ENCODE results near the gene DCUN1D3.

The DCUN1D3 gene

DNA sequence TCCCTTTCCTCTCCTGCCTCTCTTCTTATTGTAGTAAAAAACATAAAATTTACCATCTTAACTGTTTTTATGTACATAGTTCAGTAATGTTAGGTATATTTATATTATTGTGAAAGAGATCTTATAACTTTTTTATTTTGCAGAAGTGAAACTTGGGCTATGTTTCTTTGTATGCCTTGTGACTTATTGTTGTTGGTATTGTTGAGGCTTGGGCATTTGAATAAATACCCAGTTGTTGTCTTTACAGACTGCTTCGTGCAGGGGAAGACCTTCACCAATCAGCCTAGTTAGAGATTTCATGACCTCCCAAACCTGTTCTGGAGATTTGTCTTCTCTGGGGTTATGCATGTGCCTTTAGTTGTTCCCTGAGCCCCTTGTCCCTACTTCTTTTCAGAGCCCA is 61.9 kb downstream of the DCUN1D3 start:
- Mint-ChIP-seq H3K4me3 (no peak overlapping the region), H3K36me3 (peaks cover 60% of the 10 kb centered on the region), H3K27me3 (no peaks in the 10 kb centered on the region), H3K9me3 (peaks cover 9% of the 10 kb centered on the region), H3K27ac (no peak overlapping the region), H3K4me1 (peaks cover 4% of the 10 kb centered on the region)
- DNase-seq: no peak
- CTCF ChIA-PET: no interaction called here

DNA sequence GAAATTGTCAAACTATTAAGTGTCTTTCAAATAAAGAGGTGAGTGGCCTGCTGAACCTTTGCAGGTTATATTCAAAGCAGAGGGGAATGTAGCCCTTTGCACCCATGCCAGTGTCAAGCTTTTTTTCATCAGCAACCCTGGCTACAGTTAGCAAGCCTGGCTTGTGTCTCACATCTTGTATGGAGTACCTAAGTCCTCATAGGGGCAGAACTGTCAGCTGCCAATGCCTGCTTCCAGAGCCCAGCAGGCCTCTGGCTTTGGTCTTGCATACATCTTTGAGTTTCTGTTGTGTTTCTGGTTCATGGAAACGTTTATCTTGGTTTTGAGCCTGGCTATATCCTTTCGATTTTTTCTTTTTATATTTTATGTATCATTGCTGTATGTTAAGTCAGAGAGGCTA is 67.1 kb downstream of the DCUN1D3 start:
- no peak overlapping the region for H3K4me3 Mint-ChIP-seq
- CTCF ChIA-PET: interaction anchor here (1.4 kb wide), 1 partner anchor 26 kb away, joined by 5 read pairs; the partner anchor contains the start of genes ERI2 and REXO5
- H3K4me1 Mint-ChIP-seq: no peaks in the 10 kb centered on the region
- H3K9me3 Mint-ChIP-seq: peaks cover 9% of the 10 kb centered on the region
- H3K27ac Mint-ChIP-seq: no peak overlapping the region
- H3K36me3 Mint-ChIP-seq: peaks cover 42% of the 10 kb centered on the region
- H3K27me3 Mint-ChIP-seq: no peaks in the 10 kb centered on the region
- DNase-seq: no peak

DNA sequence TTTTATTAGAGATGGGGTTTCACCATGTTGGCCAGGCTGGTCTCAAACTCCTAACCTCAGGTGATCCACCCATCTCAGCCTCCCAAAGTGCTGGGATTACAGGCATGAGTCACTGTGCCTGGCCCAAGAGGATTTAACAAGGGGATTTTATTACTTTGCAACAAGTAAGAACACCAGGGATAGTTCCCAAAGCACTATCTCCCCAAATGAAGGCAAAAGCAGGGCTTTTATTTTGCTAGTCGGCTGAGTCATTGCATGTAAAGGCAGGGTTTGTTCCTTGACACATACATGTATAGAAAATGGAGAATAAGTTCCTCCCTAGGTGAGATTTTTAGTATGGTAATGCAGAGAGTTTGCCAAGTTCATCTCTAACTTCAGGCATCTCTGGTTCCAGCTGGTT is 69.8 kb downstream of the DCUN1D3 start:
- no peak overlapping the region for H3K4me3 Mint-ChIP-seq
- H3K9me3 Mint-ChIP-seq: no peaks in the 10 kb centered on the region
- H3K27me3 Mint-ChIP-seq: no peaks in the 10 kb centered on the region
- DNase-seq: no peak
- CTCF ChIA-PET: no interaction called here
- H3K36me3 Mint-ChIP-seq: peaks cover 22% of the 10 kb centered on the region
- no peak overlapping the region for H3K27ac Mint-ChIP-seq
- H3K4me1 Mint-ChIP-seq: no peaks in the 10 kb centered on the region

DNA sequence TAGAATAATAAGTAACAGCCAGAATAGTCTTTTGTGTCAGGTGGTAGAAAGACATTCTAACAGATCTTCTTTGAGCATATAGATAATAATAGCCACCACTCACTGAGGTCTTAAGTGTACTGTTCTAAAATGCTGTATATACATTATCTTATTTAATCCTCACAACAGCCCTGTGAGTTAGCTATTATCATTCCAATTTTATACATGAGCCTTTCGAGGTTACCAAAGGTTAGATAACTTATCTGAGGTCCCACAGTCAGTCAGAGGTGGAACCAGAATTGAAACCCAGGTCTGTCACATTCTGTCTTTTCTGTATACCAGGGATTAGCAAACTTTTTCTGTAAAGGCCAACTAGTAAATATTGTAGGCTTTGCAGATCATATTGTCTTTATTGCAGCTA is 70.6 kb downstream of the DCUN1D3 start:
- H3K9me3 Mint-ChIP-seq: no peaks in the 10 kb centered on the region
- H3K27me3 Mint-ChIP-seq: no peaks in the 10 kb centered on the region
- CTCF ChIA-PET: no interaction called here
- H3K27ac Mint-ChIP-seq: no peak overlapping the region
- H3K4me1 Mint-ChIP-seq: no peaks in the 10 kb centered on the region
- no peak for DNase-seq
- H3K4me3 Mint-ChIP-seq: no peak overlapping the region
- H3K36me3 Mint-ChIP-seq: peaks cover 17% of the 10 kb centered on the region

DNA sequence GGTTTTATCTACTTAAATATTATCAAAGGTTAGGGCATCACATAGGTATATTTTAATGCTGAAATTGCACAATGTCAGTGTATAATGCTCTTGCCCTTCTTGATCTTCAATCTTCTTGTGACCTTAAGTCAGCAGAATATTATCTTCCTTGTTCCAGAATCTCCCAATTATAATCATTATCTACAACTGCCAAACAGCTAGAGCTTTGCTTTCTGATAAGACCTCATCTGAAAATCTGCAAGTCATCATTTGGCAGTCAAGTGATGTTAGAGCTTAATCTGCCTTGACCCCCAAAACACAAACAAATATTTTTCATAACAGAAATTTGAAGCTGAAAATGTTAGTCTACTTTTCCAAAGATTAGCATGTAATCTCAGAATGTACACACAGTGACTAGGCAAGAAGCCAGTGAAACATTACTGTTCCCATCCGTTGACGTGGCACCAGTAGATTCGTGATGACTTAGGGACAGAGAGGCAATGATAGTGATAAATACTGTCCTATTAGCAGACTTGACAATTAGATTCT is 74.1 kb downstream of the DCUN1D3 start:
- peaks cover 19% of the 10 kb centered on the region for H3K4me1 Mint-ChIP-seq
- DNase-seq: no peak
- H3K27ac Mint-ChIP-seq: no peak overlapping the region
- CTCF ChIA-PET: interaction anchor here (0.7 to 1.2 kb wide), 2 partner anchors 11 to 51 kb away, joined by 3 read pairs; no protein-coding TSS in a partner anchor
- no peaks in the 10 kb centered on the region for H3K9me3 Mint-ChIP-seq
- H3K36me3 Mint-ChIP-seq: peaks cover 30% of the 10 kb centered on the region
- H3K27me3 Mint-ChIP-seq: no peaks in the 10 kb centered on the region
- no peak overlapping the region for H3K4me3 Mint-ChIP-seq

DNA sequence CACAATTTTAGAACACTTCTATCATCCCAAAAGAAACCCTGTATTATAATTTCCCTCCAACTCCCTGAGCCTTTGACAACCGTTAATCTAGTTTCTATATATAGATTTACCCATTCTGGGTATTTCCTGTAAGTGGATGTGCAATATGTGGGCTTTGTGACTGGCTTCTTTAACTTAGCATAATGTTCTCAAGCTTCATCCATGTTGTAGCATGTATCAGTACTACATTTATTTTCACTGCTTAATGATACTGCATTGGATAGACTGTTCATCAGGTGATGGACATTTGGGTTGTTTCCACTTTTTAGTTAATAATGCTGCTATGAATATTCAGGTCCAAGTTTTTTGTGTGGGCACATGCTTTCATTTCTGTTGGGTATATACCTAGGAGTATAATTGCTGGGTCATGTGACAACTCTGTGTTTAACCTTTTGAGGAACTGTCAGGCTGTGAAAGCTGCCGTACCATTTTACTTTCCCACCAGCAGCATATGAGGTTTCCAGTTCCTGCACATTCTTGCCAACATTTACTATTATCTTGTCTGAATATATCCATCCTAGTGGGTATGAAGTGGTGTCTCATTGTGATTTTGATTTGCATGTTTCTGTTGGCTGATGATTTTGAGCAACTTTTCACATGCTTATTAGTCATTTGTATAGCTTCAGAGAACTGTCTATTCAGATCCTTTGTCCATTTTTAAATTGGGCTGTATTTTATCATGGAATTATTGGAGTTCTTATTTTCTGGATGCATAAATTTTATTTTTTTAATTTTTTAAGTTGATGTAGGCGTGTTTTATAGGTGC is 77.4 kb downstream of the DCUN1D3 start:
- Mint-ChIP-seq H3K27me3 (no peaks in the 10 kb centered on the region), H3K9me3 (no peaks in the 10 kb centered on the region), H3K27ac (no peak overlapping the region), H3K4me3 (no peak overlapping the region), H3K36me3 (peaks cover 37% of the 10 kb centered on the region), H3K4me1 (peaks cover 19% of the 10 kb centered on the region)
- no peak for DNase-seq
- CTCF ChIA-PET: no interaction called here

DNA sequence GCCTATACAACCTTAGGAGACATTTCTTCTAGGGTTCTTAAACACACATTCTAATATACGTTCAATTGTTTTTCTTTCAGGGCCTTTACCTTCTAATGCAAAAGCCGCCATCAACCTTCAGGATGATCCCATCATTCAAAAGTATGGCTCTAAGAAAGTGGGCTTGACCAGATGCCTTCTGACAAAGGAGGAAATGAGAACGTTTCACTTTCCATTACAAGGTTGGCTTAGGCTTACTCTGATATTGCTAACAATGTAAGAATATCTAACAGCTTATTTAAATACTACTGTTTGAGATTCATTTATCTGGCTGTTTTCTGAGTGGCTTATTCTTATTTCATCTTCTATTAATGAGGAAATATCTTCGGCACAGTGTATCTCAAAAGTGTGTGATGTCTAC is 78.5 kb downstream of the DCUN1D3 start:
- CTCF ChIA-PET: no interaction called here
- no peak overlapping the region for H3K27ac Mint-ChIP-seq
- H3K4me3 Mint-ChIP-seq: no peak overlapping the region
- no peaks in the 10 kb centered on the region for H3K9me3 Mint-ChIP-seq
- peaks cover 40% of the 10 kb centered on the region for H3K36me3 Mint-ChIP-seq
- H3K4me1 Mint-ChIP-seq: peaks cover 19% of the 10 kb centered on the region
- no peak for DNase-seq
- H3K27me3 Mint-ChIP-seq: no peaks in the 10 kb centered on the region

DNA sequence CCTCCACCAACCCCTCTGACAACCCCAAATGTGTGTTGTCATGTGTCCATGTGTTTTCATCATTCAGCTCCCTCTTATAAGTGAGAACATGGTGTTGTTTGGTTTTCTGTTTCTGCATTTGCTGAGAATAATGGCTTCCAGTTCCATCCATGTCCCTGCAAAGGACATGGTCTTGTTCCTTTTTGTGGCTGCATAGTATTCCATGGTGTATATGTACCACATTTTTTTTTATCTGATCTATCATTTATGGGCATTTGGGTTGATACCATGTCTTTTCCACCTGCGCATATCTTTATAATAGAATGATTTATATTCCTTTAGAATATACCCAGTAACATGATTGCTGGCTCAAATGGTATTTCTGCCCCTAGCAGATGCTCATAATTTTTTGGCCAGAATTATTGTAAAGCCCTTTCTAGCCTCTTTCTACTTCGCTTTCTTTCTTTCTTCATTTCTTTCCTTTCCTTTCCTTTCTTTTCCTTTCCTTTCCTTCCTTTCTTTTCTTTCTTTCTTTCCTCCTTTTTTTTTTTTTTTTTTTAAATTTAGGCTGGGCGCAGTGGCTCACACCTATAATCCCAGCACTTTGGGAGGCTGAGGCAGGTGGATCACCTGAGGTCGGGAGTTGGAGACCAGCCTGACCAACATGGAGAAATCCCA is 81.1 kb downstream of the DCUN1D3 start:
- Mint-ChIP-seq H3K27me3 (no peaks in the 10 kb centered on the region), H3K4me1 (peaks cover 26% of the 10 kb centered on the region), H3K4me3 (no peak overlapping the region), H3K36me3 (peaks cover 39% of the 10 kb centered on the region), H3K9me3 (no peaks in the 10 kb centered on the region), H3K27ac (no peak overlapping the region)
- DNase-seq: no peak
- CTCF ChIA-PET: no interaction called here

DNA sequence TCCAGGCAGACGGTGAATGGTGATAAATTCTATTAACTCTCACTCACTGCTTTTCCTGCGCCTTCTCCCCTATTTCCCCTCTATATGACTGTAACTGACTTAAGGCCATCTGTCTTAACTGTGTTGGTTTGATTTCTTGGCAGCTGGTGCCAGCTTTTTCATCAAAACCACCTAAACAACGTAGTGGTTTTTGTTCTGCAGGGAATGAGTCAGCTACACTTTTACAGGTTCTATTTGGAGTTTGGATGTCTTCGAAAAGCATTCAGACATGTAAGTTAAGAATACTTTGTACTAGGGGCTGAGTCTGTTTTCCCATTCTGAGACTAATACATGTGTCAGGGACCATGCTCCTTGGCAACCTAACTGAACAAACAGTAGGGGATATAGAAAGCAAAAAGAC is 85.4 kb downstream of the DCUN1D3 start:
- DNase-seq: no peak
- Mint-ChIP-seq H3K27ac (peak overlapping the region; percentile 19), H3K4me1 (peaks cover 16% of the 10 kb centered on the region), H3K27me3 (no peaks in the 10 kb centered on the region), H3K4me3 (no peak overlapping the region), H3K36me3 (peaks cover 25% of the 10 kb centered on the region), H3K9me3 (no peaks in the 10 kb centered on the region)
- CTCF ChIA-PET: interaction anchor here (0.8 to 1.5 kb wide), 3 partner anchors 8 to 36 kb away, joined by 3 to 5 read pairs (median 3); partner anchors contain the start of genes ERI2 and REXO5

DNA sequence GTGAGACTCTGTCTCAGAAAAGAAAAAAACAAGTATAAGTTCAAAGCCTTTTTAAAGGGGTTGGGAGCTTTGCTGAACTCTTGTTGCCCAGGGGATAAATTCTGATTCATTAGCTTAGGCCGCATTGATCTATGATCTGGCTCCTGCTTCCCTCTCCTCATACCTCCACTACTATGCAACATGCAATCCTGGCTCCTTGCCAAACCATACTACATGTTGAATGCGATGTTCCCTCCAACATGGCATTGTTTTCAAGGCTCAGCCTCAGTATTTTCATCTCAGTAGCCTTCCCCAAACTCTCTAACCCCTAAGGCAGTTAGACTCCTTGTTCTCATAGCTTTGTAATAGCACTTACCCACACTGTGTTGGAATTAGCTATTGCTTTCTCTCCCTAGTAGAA is 87.6 kb downstream of the DCUN1D3 start:
- peaks cover 28% of the 10 kb centered on the region for H3K36me3 Mint-ChIP-seq
- CTCF ChIA-PET: interaction anchor here (1.3 to 2.3 kb wide), 2 partner anchors 32 to 38 kb away, joined by 4 to 5 read pairs; no protein-coding TSS in a partner anchor
- peaks cover 25% of the 10 kb centered on the region for H3K4me1 Mint-ChIP-seq
- H3K27ac Mint-ChIP-seq: no peak overlapping the region
- no peaks in the 10 kb centered on the region for H3K27me3 Mint-ChIP-seq
- H3K4me3 Mint-ChIP-seq: no peak overlapping the region
- no peak for DNase-seq
- no peaks in the 10 kb centered on the region for H3K9me3 Mint-ChIP-seq

DNA sequence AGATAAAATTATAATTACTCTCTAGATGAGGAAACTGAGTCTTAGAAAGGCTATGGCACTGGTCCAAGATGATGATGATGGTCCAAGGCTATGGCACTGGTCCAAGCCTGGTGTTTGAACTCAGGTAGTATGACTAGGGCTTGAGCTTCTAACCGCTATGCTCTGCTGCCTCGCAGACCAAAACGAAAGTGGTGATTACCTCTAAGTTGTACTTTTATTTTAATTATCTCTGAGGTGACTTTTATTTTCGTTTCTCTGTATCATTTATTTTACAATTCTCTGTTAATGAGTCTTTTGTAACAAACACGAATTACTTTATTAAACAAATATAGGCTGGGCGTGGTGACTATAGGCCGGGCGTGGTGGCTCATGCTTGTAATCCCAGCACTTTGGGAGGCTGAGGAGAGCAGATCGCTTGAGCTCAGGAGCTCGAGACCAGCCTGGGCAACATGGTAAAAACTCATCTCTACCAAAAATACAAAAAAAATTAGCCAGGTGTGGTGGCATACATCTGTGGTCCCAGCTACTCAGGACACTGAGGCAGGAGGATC is 88.2 kb downstream of the DCUN1D3 start:
- Mint-ChIP-seq H3K4me3 (no peak overlapping the region), H3K36me3 (peaks cover 25% of the 10 kb centered on the region), H3K4me1 (peaks cover 29% of the 10 kb centered on the region), H3K27me3 (no peaks in the 10 kb centered on the region), H3K9me3 (no peaks in the 10 kb centered on the region), H3K27ac (no peak overlapping the region)
- no peak for DNase-seq
- CTCF ChIA-PET: interaction anchor here (2.3 kb wide), 1 partner anchor 33 kb away, joined by 5 read pairs; no protein-coding TSS in a partner anchor

DNA sequence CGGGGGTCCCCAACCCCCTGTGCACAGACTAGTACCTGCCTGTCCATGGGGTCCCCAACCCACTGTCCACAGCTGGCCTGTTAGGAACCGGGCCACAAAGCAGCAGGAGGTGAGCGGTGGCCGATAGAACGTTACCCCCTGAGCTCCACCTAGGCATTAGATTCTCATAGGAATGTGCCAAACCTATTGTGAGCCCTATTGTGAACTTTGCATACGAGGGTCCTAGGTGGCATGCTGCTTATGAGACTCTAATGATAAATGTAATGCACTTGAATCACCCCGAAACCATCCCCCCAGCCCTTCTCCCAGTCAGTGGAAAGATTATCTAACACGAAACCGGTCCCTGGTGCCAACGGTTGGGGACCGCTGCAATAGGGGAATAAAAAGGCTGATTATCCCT is 92.3 kb downstream of the DCUN1D3 start:
- H3K4me1 Mint-ChIP-seq: peaks cover 31% of the 10 kb centered on the region
- peak overlapping the region; percentile 57 for H3K27ac Mint-ChIP-seq
- no peaks in the 10 kb centered on the region for H3K27me3 Mint-ChIP-seq
- no peaks in the 10 kb centered on the region for H3K9me3 Mint-ChIP-seq
- peak overlapping the region; percentile 91 for H3K4me3 Mint-ChIP-seq
- CTCF ChIA-PET: interaction anchor here (1.6 kb wide), 2 partner anchors 37 to 39 kb away, joined by 4 to 5 read pairs; no protein-coding TSS in a partner anchor
- H3K36me3 Mint-ChIP-seq: peaks cover 18% of the 10 kb centered on the region
- DNase-seq: no peak

DNA sequence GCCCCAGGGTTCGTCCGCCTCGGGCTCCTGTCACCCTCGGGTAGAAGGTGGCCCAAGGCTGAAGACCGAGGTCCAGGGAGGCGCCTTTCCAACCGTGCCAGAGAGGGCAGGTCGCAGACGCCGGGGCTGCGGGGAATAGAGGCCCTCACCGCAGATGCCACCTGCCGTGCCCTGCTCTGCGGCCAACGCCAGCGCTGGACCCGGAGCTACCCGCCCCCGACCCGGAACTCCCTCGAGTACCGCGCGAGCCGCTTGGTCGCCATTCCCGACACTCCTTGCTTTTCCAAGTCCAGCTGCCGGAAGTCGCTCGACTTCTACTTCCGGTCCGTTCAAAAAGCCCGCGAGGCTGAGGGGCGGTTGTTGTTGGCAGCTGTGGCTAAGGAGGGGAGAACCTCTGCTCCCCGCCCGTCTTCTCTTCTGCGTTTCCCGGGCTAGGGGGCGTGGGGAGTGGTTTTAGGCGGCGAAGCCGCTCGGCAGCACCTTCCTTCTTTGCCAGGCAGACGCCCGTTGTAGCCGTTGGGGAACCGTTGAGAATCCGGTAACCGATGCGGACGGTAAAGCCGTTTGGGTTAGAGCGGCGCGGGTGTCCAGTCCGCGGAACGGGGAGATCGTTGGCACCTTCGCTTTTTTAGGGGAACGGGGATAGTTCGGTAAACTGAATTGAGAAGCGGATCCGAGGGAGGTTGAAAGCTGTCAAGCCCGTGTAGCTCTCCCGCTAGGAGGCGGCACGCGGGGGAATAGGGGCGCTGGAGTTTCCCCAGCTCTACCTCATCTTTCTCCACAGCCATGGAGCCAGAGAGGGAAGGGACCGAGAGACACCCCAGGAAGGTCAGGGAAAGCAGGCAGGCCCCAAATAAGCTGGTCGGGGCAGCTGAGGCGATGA is 93.7 kb downstream of the DCUN1D3 start, which contains the start of the genes ERI2 and REXO5:
Gene ERI2 (minus strand): TSS at position 305 of the 883 bp plus-strand sequence. CDS start 42 bp downstream, at position 263.
Gene REXO5 (plus strand): TSS at position 360 of the 883 bp plus-strand sequence. CDS start 427 bp downstream, at position 787.
- Mint-ChIP-seq H3K4me3 (peak within 1 kb of the TSS; percentile 91), H3K9me3 (no peaks in the 10 kb centered on the region), H3K4me1 (peaks cover 31% of the 10 kb centered on the region), H3K36me3 (peaks cover 18% of the 10 kb centered on the region), H3K27ac (peak within 1 kb of the TSS; percentile 89), H3K27me3 (no peaks in the 10 kb centered on the region)
- CTCF ChIA-PET: interaction anchor here (0.9 to 2.0 kb wide), 8 partner anchors 8 to 68 kb away, joined by 3 to 7 read pairs (median 4); no protein-coding TSS in a partner anchor
- DNase-seq: peak; percentile 86

Data from activated naive CD4-positive, alpha-beta T cell treated with anti-CD3 and anti-CD28 coated beads, Interleukin-2, amount 10 ng/mL, durations not matched to agents 7 days and 5 days (primary cell).